ENCODE measurements around the gene EIF4EBP2. TPM values are rescaled to one million over a fixed set of nuclear protein-coding genes. Genes with fewer than 3 reads are reported as not detected.

The EIF4EBP2 gene
- total and polyA plus RNA-seq, 2 of the 13 experiments (the other 11 are each of a cell fraction or from before 2014, with no cell fraction given) = 16.9 to 22.0 TPM

GRCh38 chr10:70430493-70431445 is 26.8 kb downstream of the EIF4EBP2 start (continued):
- TF ChIP-seq NCOA2 (CRISPR knock-in tag; IDR thresholded peaks at IDR 0.05) = 0 out of 2 replicates have a peak, but pooled peaks have one; percentile 24
- TF ChIP-seq ZFP90 (CRISPR knock-in tag; IDR thresholded peaks at IDR 0.05; ENCODE audit: borderline replicate concordance) = 0 out of 2 replicates have a peak, but pooled peaks have one; percentile 63
- peak; percentile 63 for TF ChIP-seq SAP130 (CRISPR knock-in tag; IDR thresholded peaks at IDR 0.05; ENCODE audit: low read depth)
- peak; percentile 29; the same call in 1 of the 2 replicates for TF ChIP-seq ISL2 (CRISPR knock-in tag; IDR thresholded peaks at IDR 0.05)
- peak; percentile 64; the same call in 1 of the 2 replicates for TF ChIP-seq HMG20A (CRISPR knock-in tag; IDR thresholded peaks at IDR 0.05; ENCODE audit: borderline replicate concordance)
- TF ChIP-seq NKX3-1 (CRISPR knock-in tag; IDR thresholded peaks at IDR 0.05) = no peak
- TF ChIP-seq, protein P1, sequence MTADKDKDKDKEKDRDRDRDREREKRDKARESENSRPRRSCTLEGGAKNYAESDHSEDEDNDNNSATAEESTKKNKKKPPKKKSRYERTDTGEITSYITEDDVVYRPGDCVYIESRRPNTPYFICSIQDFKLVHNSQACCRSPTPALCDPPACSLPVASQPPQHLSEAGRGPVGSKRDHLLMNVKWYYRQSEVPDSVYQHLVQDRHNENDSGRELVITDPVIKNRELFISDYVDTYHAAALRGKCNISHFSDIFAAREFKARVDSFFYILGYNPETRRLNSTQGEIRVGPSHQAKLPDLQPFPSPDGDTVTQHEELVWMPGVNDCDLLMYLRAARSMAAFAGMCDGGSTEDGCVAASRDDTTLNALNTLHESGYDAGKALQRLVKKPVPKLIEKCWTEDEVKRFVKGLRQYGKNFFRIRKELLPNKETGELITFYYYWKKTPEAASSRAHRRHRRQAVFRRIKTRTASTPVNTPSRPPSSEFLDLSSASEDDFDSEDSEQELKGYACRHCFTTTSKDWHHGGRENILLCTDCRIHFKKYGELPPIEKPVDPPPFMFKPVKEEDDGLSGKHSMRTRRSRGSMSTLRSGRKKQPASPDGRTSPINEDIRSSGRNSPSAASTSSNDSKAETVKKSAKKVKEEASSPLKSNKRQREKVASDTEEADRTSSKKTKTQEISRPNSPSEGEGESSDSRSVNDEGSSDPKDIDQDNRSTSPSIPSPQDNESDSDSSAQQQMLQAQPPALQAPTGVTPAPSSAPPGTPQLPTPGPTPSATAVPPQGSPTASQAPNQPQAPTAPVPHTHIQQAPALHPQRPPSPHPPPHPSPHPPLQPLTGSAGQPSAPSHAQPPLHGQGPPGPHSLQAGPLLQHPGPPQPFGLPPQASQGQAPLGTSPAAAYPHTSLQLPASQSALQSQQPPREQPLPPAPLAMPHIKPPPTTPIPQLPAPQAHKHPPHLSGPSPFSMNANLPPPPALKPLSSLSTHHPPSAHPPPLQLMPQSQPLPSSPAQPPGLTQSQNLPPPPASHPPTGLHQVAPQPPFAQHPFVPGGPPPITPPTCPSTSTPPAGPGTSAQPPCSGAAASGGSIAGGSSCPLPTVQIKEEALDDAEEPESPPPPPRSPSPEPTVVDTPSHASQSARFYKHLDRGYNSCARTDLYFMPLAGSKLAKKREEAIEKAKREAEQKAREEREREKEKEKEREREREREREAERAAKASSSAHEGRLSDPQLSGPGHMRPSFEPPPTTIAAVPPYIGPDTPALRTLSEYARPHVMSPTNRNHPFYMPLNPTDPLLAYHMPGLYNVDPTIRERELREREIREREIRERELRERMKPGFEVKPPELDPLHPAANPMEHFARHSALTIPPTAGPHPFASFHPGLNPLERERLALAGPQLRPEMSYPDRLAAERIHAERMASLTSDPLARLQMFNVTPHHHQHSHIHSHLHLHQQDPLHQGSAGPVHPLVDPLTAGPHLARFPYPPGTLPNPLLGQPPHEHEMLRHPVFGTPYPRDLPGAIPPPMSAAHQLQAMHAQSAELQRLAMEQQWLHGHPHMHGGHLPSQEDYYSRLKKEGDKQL (CRISPR knock-in tag; IDR thresholded peaks at IDR 0.05; ENCODE audit: low read depth) = 0 out of 2 replicates have a peak, but pooled peaks have one; percentile 33
- peak; percentile 74 for TF ChIP-seq CEBPB (IDR thresholded peaks at IDR 0.05; ENCODE audit: borderline replicate concordance, low read depth, low read length)
- TF ChIP-seq SOX5 (CRISPR knock-in tag; IDR thresholded peaks at IDR 0.05; ENCODE audit: borderline replicate concordance) = peak; percentile 36; the same call in 1 of the 2 replicates
- TF ChIP-seq SMAD3 (CRISPR knock-in tag; IDR thresholded peaks at IDR 0.05) = 0 out of 2 replicates have a peak, but pooled peaks have one; percentile 39
- TF ChIP-seq ZNF501 (CRISPR knock-in tag; IDR thresholded peaks at IDR 0.05) = 0 out of 2 replicates have a peak, but pooled peaks have one; percentile 14
- 0 out of 2 replicates have a peak, but pooled peaks have one; percentile 27 for TF ChIP-seq ZNF574 (CRISPR knock-in tag; IDR thresholded peaks at IDR 0.05)
- TF ChIP-seq ATF1 (CRISPR knock-in tag; IDR thresholded peaks at IDR 0.05) = peak; percentile 74
- TF ChIP-seq, protein P2, sequence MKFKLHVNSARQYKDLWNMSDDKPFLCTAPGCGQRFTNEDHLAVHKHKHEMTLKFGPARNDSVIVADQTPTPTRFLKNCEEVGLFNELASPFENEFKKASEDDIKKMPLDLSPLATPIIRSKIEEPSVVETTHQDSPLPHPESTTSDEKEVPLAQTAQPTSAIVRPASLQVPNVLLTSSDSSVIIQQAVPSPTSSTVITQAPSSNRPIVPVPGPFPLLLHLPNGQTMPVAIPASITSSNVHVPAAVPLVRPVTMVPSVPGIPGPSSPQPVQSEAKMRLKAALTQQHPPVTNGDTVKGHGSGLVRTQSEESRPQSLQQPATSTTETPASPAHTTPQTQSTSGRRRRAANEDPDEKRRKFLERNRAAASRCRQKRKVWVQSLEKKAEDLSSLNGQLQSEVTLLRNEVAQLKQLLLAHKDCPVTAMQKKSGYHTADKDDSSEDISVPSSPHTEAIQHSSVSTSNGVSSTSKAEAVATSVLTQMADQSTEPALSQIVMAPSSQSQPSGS (CRISPR knock-in tag; IDR thresholded peaks at IDR 0.05) = 0 out of 2 replicates have a peak, but pooled peaks have one; percentile 8
- TF ChIP-seq REPIN1 (CRISPR knock-in tag; IDR thresholded peaks at IDR 0.05; ENCODE audit: borderline replicate concordance, low read depth) = peak; percentile 67; the same call in 1 of the 2 replicates
- TF ChIP-seq NAIF1 (CRISPR knock-in tag; IDR thresholded peaks at IDR 0.05; ENCODE audit: borderline replicate concordance) = no peak
- 0 out of 2 replicates have a peak, but pooled peaks have one; percentile 23 for TF ChIP-seq NCOR1 (IDR thresholded peaks at IDR 0.05; ENCODE audit: borderline replicate concordance, low read length)
- TF ChIP-seq SMC3 (IDR thresholded peaks at IDR 0.05; ENCODE audit: low read length) = peak; percentile 38; the same call in 1 of the 2 replicates
- TF ChIP-seq MAX (IDR thresholded peaks at IDR 0.05) = 0 out of 2 replicates have a peak, but pooled peaks have one; percentile 22
